ENCODE measurements around the gene OCEL1.

Gene OCEL1, protein sequence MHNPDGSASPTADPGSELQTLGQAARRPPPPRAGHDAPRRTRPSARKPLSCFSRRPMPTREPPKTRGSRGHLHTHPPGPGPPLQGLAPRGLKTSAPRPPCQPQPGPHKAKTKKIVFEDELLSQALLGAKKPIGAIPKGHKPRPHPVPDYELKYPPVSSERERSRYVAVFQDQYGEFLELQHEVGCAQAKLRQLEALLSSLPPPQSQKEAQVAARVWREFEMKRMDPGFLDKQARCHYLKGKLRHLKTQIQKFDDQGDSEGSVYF

DNA sequence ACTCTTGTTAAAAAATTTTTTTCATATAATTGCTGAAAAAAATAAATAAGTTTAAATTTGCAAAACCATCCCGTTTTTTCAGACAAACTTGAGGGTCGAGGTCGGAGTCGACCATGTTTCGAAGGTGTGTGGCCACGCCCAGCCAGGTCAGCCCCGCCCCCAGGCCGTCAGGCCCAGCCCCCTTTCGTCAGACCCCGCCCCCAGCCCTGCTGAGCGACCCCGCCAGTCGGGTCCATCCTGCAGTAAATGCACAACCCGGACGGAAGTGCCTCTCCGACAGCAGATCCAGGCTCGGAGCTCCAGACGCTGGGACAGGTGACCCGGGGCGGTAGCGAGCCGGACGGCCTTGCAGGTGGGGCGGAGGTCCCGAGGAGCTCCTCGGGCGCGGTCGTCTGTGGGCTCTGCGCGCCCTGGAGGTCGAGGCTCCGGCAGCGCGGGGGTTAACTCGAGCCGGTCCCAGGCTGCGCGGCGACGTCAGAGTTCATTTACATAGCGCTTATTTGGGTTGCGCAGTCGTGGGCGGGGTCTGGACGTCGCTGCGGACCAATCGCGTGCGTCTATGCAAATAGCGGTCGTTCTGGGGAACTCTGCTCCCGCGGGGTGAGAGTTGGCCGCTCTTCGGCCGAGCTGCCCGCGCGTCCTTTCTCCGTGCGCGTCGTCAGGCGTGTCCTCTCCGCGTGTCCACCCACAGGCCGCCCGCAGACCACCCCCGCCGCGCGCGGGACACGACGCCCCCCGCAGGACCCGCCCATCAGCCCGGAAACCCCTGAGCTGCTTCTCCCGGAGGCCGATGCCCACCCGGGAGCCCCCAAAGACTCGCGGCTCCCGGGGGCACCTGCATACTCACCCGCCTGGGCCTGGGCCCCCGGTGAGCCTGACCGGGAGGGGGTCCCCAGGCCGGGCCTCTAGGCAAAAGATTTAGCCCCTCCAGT is at the start of gene OCEL1:
Gene OCEL1 (plus strand): TSS at position 225 of the 932 bp plus-strand sequence. CDS start 22 bp downstream, at position 247.
- no peak for TF ChIP-seq CTCF (IDR thresholded peaks at IDR 0.05; ENCODE audit: low read depth, low read length, missing control alignments)
- DNase-seq (ENCODE audit: low read depth) = peak; percentile 92
- in situ Hi-C loops (cut with HindIII; ENCODE audit: low sequenced_read_pairs) = no loop called here
- peak within 1 kb of the TSS; percentile 66 for H3K4me3 ChIP-seq (ENCODE audit: low read depth, low read length)

DNA sequence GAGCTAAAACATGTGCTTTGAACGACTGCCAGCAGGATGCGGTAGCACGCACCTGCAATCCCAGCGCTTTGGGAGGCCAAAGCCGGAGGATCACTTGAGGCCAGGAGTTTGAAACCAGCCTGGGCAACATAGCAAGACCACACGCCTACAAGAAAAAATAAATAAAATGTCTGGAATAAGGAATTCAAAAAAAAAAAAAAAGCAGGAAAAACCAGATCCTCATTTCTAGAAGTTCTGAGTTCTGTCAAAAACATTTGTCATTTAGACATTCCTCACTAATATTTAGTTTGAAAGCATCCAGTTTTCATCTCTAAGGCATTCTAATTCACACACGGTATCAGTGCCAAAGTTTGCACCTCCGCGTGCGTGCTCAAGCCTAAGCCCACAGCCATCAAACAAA is 47.7 kb upstream of the OCEL1 start:
- DNase-seq (ENCODE audit: low read depth) = no peak
- TF ChIP-seq CTCF (IDR thresholded peaks at IDR 0.05; ENCODE audit: low read depth, low read length, missing control alignments) = no peak
- in situ Hi-C loops (cut with HindIII; ENCODE audit: low sequenced_read_pairs) = no loop called here
- no peak overlapping the region for H3K4me3 ChIP-seq (ENCODE audit: low read depth, low read length)

GRCh38 chr19:17180997-17181702 is 44.9 kb upstream of the OCEL1 start:
- no peak overlapping the region for H3K4me3 ChIP-seq (ENCODE audit: low read depth, low read length)
- no peak for DNase-seq (ENCODE audit: low read depth)
- in situ Hi-C loops (cut with HindIII; ENCODE audit: low sequenced_read_pairs) = no loop called here
- TF ChIP-seq CTCF (IDR thresholded peaks at IDR 0.05; ENCODE audit: low read depth, low read length, missing control alignments) = no peak

DNA sequence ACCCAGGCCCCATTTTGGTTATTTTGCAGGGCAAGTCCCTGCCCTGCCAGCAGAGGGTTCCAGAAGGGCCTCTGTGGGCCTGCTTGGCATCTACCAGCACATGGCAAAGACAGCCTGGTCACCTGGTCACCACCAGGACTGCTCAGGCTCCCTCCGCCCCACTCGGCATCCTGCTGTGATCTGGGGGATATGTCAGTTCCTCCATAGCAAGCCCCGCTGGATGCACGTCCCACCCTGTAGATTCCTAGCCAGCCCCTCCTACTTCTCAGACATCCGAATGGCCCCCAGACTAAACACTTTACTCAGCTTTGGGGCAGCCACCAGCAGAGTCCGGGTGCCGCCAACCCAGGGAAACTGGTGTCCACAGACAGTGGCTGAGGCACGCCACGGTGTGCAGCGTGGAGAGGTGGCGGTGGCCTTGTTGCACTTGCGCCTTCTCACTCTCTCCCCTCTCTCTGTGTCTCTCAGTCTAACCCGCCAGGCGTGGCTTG is 42.7 kb upstream of the OCEL1 start:
- no peak overlapping the region for H3K4me3 ChIP-seq (ENCODE audit: low read depth, low read length)
- TF ChIP-seq CTCF (IDR thresholded peaks at IDR 0.05; ENCODE audit: low read depth, low read length, missing control alignments) = peak; percentile 6
- in situ Hi-C loops (cut with HindIII; ENCODE audit: low sequenced_read_pairs) = no loop called here
- DNase-seq (ENCODE audit: low read depth) = no peak

- DNase-seq (ENCODE audit: low read depth) = no peak
- in situ Hi-C loops (cut with HindIII; ENCODE audit: low sequenced_read_pairs) = no loop called here
- H3K4me3 ChIP-seq (ENCODE audit: low read depth, low read length) = no peak overlapping the region
- no peak for TF ChIP-seq CTCF (IDR thresholded peaks at IDR 0.05; ENCODE audit: low read depth, low read length, missing control alignments)
Measured at GRCh38 chr19:17183858-17184321, 42.1 kb upstream of the OCEL1 start.

DNA sequence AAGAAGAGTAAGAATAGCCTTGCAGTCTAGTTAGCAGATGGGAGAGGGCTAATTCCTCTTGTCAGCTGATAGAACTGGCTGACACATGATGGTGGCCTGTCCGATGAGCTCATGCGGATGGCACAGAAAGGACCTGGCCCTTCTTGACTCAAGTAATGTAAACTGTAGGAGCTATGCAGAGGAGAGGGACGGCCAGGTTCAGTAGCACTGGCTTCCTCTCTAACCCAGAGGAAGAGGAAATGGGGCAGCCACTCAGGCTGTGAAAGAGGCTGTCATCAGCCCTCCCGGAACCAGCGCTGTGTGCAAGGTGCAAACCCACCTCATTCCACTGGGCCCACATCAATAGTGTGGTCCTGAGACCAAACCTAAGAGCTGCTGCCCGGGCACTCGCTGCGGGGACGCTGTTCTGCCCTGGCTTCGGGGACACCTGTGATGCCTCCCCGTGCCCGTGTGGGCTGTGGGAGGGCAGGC is 41.6 kb upstream of the OCEL1 start:
- no peak overlapping the region for H3K4me3 ChIP-seq (ENCODE audit: low read depth, low read length)
- TF ChIP-seq CTCF (IDR thresholded peaks at IDR 0.05; ENCODE audit: low read depth, low read length, missing control alignments) = no peak
- in situ Hi-C loops (cut with HindIII; ENCODE audit: low sequenced_read_pairs) = no loop called here
- DNase-seq (ENCODE audit: low read depth) = no peak
